Transverse colon (tissue), 4 donors: ENCODE measurements around the gene TMEM11.

Source experiments
- CTCF ChIP-seq, 5 experiments: fragments of 200-600 bp in 3 of 5; fragments of 450-650 bp in 2 of 5; sonication (generic) in 3 of 5; IDR thresholded peaks; 1 replicate in 2 of 5; 2 replicates in 3 of 5; pipeline ENCODE4 v1.5.1; 2016 to 2017; ENCODE audit warnings: antibody characterized with exemption in 5 of 5, inconsistent platforms in 3 of 5, mild to moderate bottlenecking in 2 of 5, moderate library complexity in 1 of 5
- EP300 ChIP-seq: sonication (generic); formaldehyde crosslinking; IDR thresholded peaks from one replicate; pipeline ENCODE4 v1.6.1; 2017; ENCODE audit warnings: antibody characterized with exemption, low read depth
- POLR2A ChIP-seq: fragments of 450-650 bp; IDR thresholded peaks from one replicate; pipeline ENCODE4 v1.6.1; 2016; ENCODE audit warnings: antibody characterized with exemption, mild to moderate bottlenecking, moderate library complexity
- POLR2AphosphoS5 ChIP-seq, 3 donors: sonication (generic); formaldehyde crosslinking; IDR thresholded peaks; one replicate each; pipeline ENCODE4 v1.6.1; 2016; ENCODE audit warnings: antibody characterized with exemption in 3 of 3

- TF ChIP-seq CTCF (IDR thresholded peaks at IDR 0.05) (no peak), POLR2A (no peak), POLR2AphosphoS5 (IDR thresholded peaks at IDR 0.05) (no peak), EP300 (no peak)
These were observed 998 bp upstream of the TMEM11 start for GRCh38 chr17:21214777-21215541.
